A549 (cell line): ENCODE data around the gene UBE2G2. TPM values are rescaled to one million over a fixed set of nuclear protein-coding genes. Genes with fewer than 3 reads are reported as not detected.

Experiments
- ATAC-seq, 2 experiments: fragments of 200-7000 bp in 1 of 2; fragments of >200 bp in 1 of 2; cut with Nextera tagmentation in 1 of 2; cut with Tn5 transposase in 1 of 2; 3 replicates each; pipeline versions ENCODE4 v1.8.0 to v1.9.1; 2018 to 2020; ENCODE audit warnings: mild to moderate bottlenecking in 1 of 2, moderate library complexity in 1 of 2
- CTCF ChIA-PET: fragments of 300-600 bp; sonication (Branson Sonifier 250); formaldehyde crosslinking; extraction: SDS; loops from one replicate; lab custom pipeline; 2021; ENCODE audit warnings: antibody characterized with exemption, inconsistent platforms; lab: Yijun Ruan, JAX
- POLR2A ChIA-PET: fragments of 350-600 bp; formaldehyde crosslinking; extraction: SDS; loops from one replicate; lab custom pipeline; 2021; ENCODE audit warnings: antibody characterized with exemption, inconsistent platforms; lab: Yijun Ruan, JAX
- DNase-seq, 2 experiments: peaks; one replicate each; pipeline versions ENCODE4 v3.0.0 to v3.0.0-alpha.2; 2011 to 2016; ENCODE audit warnings: low read depth in 1 of 2, low spot score in 1 of 2
- FAIRE-seq: peaks from 2 replicates; lab custom pipeline; 2011; peaks lifted over from hg19 to GRCh38; lab: Jason Lieb, UNC
- H3K27ac ChIP-seq, 2 experiments: fragments of >200 bp; sonication (Bioruptor Twin); formaldehyde crosslinking; 3 replicates each; pipeline ENCODE4 v1.5.1; 2016 to 2017
- H3K4me1 ChIP-seq: fragments of >200 bp; sonication (Bioruptor Twin); formaldehyde crosslinking; 3 replicates; pipeline ENCODE4 v1.6.1; 2016
- H3K4me2 ChIP-seq: fragments of >200 bp; sonication (Bioruptor Twin); formaldehyde crosslinking; 3 replicates; pipeline ENCODE4 v1.6.1; 2016
- H3K4me3 ChIP-seq: fragments of >200 bp; sonication (Bioruptor Twin); formaldehyde crosslinking; 3 replicates; pipeline ENCODE4 v1.5.1; 2016
- H3K9me3 ChIP-seq: fragments of >200 bp; sonication (Bioruptor Twin); formaldehyde crosslinking; 3 replicates; pipeline ENCODE4 v1.6.1; 2016
- CBX2 ChIP-seq: fragments of 200-600 bp; sonication (generic); IDR thresholded peaks from 2 replicates; pipeline ENCODE4 v1.6.1; 2016; ENCODE audit warnings: low read depth, mild to moderate bottlenecking, borderline replicate concordance
- CEBPB ChIP-seq, 2 experiments: fragments of >200 bp in 1 of 2; sonication (Bioruptor Twin) in 1 of 2; formaldehyde crosslinking in 1 of 2; IDR thresholded peaks; 2 replicates each; pipeline ENCODE4 v1.6.1; 2012 to 2016
- CHD4 ChIP-seq: fragments of 200-600 bp; sonication (generic); IDR thresholded peaks from 2 replicates; pipeline ENCODE4 v1.6.1; 2016; ENCODE audit warnings: antibody characterized with exemption, mild to moderate bottlenecking, borderline replicate concordance
- ELK1 ChIP-seq: fragments of 150-350 bp; IDR thresholded peaks from 2 replicates; pipeline ENCODE4 v1.6.1; 2014; ENCODE audit warnings: low read depth, mild to moderate bottlenecking, low read length
- FOSB ChIP-seq: fragments of 250-450 bp; sonication (Bioruptor Pico); IDR thresholded peaks from 2 replicates; pipeline ENCODE4 v1.5.0; 2020; ENCODE audit warnings: mild to moderate bottlenecking, moderate library complexity
- FOSL2 ChIP-seq, 2 experiments: fragments of 450-650 bp in 1 of 2; fragments of >200 bp in 1 of 2; sonication (Bioruptor Twin) in 1 of 2; formaldehyde crosslinking; IDR thresholded peaks; 2 replicates each; pipeline versions ENCODE4 v1.5.0 to v1.6.1; 2016 to 2020; ENCODE audit warnings: mild to moderate bottlenecking in 1 of 2, moderate library complexity in 1 of 2
- FOXS1 ChIP-seq: fragments of 250-450 bp; sonication (Bioruptor Pico); IDR thresholded peaks from 2 replicates; pipeline ENCODE4 v1.5.0; 2020; ENCODE audit warnings: mild to moderate bottlenecking, moderate library complexity
- GATA3 ChIP-seq: IDR thresholded peaks from 2 replicates; pipeline ENCODE4 v1.6.1; 2012; ENCODE audit warnings: borderline replicate concordance
- KDM1A ChIP-seq: fragments of 200-600 bp; sonication (generic); IDR thresholded peaks from 2 replicates; pipeline ENCODE4 v1.6.1; 2016; ENCODE audit warnings: low read depth, mild to moderate bottlenecking
- MAZ ChIP-seq: fragments of 150-350 bp; IDR thresholded peaks from 2 replicates; pipeline ENCODE4 v1.6.1; 2014; ENCODE audit warnings: antibody characterized with exemption, low read depth, low read length, borderline replicate concordance
- MYC ChIP-seq: IDR thresholded peaks from 2 replicates; pipeline ENCODE4 v1.6.1; 2012; ENCODE audit warnings: mild to moderate bottlenecking, inconsistent platforms, low read length, improper control_type of control experiment, borderline replicate concordance
- NFE2L2 ChIP-seq: fragments of 150-350 bp; conservative IDR thresholded peaks from 2 replicates; pipeline ENCODE4 v1.6.1; 2014; ENCODE audit warnings: low read length
- POLR2AphosphoS2 ChIP-seq: conservative IDR thresholded peaks from 2 replicates; pipeline ENCODE4 v1.6.1; 2012; ENCODE audit warnings: low read length, improper control_type of control experiment, inconsistent platforms
- REST ChIP-seq: fragments of 200-600 bp; sonication (generic); IDR thresholded peaks from 2 replicates; pipeline ENCODE4 v1.6.1; 2016; ENCODE audit warnings: antibody characterized with exemption, mild to moderate bottlenecking, moderate library complexity
- SREBF2 ChIP-seq: fragments of 450-650 bp; IDR thresholded peaks from 2 replicates; pipeline ENCODE4 v1.6.1; 2014; ENCODE audit warnings: mild to moderate bottlenecking, moderate library complexity
- TP53 ChIP-seq: fragments of 250-450 bp; sonication (Bioruptor Pico); IDR thresholded peaks from 2 replicates; pipeline ENCODE4 v1.5.0; 2021; ENCODE audit warnings: mild to moderate bottlenecking, moderate library complexity
- ZC3H11A ChIP-seq: fragments of 450-650 bp; IDR thresholded peaks from 2 replicates; pipeline ENCODE4 v1.6.1; 2014; ENCODE audit warnings: antibody characterized with exemption, mild to moderate bottlenecking
- ZNF302 ChIP-seq: fragments of 250-450 bp; sonication (Bioruptor Pico); IDR thresholded peaks from 2 replicates; pipeline ENCODE4 v1.9.0; 2021; ENCODE audit warnings: inconsistent platforms, mild to moderate bottlenecking, moderate library complexity
- WGBS: methylation state at CpG from one replicate; pipeline ENCODE4 v1.1.6; 2017; ENCODE audit errors: missing lambda C conversion rate; 5-methylcytosine and 5-hydroxymethylcytosine counted together
- polyA plus RNA-seq, 4 experiments: library from polyadenylated mRNA; depleted of rRNA in 3 of 4; stranded (reverse); fragments of >200 nt; fragmentation: RNase III in 1 of 4; extraction: RNeasy Plus Mini Kit Qiagen cat#74134 plus additional on column Dnase treatment in 1 of 4; gene quantifications; 2 replicates in 3 of 4; 3 replicates in 1 of 4; pipeline ENCODE4 v1.2.3, GENCODE V29; 2011 to 2017
- TF ChIP-seq, protein P1 (sequence below): fragments of 450-650 bp; IDR thresholded peaks from 2 replicates; pipeline ENCODE4 v1.6.1; 2014; ENCODE audit warnings: antibody characterized with exemption
- TF ChIP-seq, protein P2 (sequence below): fragments of 250-450 bp; sonication (Bioruptor Pico); IDR thresholded peaks from 2 replicates; pipeline ENCODE4 v1.5.0; 2021; ENCODE audit warnings: mild to moderate bottlenecking, moderate library complexity, borderline replicate concordance

Gene UBE2G2
- polyA plus RNA-seq, 2 of the 4 experiments (the other 2 are of a cell fraction), result 56.9 to 68.2 TPM

- peaks cover 12% of the 10 kb centered on the region for H3K4me1 ChIP-seq
- no peak overlapping the region for H3K4me3 ChIP-seq
- 83% methylated on average over 3 of the region's 3 CpGs for WGBS
- H3K9me3 ChIP-seq, result no peaks in the 10 kb centered on the region
- FAIRE-seq (no peak), ATAC-seq (no peak), DNase-seq (no peak)
- no peak overlapping the region for H3K27ac ChIP-seq
- H3K4me2 ChIP-seq, result no peak overlapping the region
- ChIA-PET CTCF (interaction anchor here (2.5 kb wide), 1 partner anchor 227 kb away, joined by 6 read pairs; no protein-coding TSS in a partner anchor), POLR2A (no interaction called here)
- TF ChIP-seq POLR2AphosphoS2, result no peak
- no peak for TF ChIP-seq KDM1A
- TF ChIP-seq MAZ, result no peak
- no peak for TF ChIP-seq FOXS1
- TF ChIP-seq FOSB, result no peak
- no peak for TF ChIP-seq CEBPB (IDR thresholded peaks at IDR 0.05)
- no peak for TF ChIP-seq FOSL2 (IDR thresholded peaks at IDR 0.05)
- no peak for TF ChIP-seq FOSL2 (CRISPR knock-in tag; IDR thresholded peaks at IDR 0.05)
- no peak for TF ChIP-seq ZC3H11A
- no peak for TF ChIP-seq MYC
- TF ChIP-seq REST, result no peak
- no peak for TF ChIP-seq ZNF302 (CRISPR knock-in tag)
- no peak for TF ChIP-seq SREBF2
- TF ChIP-seq NFE2L2, result no peak
- no peak for TF ChIP-seq GATA3
- TF ChIP-seq CHD4, result no peak
- TF ChIP-seq, protein P1, sequence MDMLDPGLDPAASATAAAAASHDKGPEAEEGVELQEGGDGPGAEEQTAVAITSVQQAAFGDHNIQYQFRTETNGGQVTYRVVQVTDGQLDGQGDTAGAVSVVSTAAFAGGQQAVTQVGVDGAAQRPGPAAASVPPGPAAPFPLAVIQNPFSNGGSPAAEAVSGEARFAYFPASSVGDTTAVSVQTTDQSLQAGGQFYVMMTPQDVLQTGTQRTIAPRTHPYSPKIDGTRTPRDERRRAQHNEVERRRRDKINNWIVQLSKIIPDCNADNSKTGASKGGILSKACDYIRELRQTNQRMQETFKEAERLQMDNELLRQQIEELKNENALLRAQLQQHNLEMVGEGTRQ, result no peak
- TF ChIP-seq TP53 (CRISPR knock-in tag), result no peak
- TF ChIP-seq CBX2, result no peak
- TF ChIP-seq, protein P2, sequence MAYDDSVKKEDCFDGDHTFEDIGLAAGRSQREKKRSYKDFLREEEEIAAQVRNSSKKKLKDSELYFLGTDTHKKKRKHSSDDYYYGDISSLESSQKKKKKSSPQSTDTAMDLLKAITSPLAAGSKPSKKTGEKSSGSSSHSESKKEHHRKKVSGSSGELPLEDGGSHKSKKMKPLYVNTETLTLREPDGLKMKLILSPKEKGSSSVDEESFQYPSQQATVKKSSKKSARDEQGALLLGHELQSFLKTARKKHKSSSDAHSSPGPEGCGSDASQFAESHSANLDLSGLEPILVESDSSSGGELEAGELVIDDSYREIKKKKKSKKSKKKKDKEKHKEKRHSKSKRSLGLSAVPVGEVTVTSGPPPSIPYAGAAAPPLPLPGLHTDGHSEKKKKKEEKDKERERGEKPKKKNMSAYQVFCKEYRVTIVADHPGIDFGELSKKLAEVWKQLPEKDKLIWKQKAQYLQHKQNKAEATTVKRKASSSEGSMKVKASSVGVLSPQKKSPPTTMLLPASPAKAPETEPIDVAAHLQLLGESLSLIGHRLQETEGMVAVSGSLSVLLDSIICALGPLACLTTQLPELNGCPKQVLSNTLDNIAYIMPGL (CRISPR knock-in tag), result no peak
- no peak for TF ChIP-seq ELK1
Measured at GRCh38 chr21:44737706-44738354, 63.8 kb downstream of the UBE2G2 start.
